GM18526 (cell line): ENCODE measurements around the gene SEL1L2.

Experiments
- POLR2A ChIP-seq: IDR thresholded peaks from 3 replicates; pipeline ENCODE4 v1.6.1; 2011; ENCODE audit not compliant: insufficient read length; ENCODE audit errors: extremely low read depth

Gene SEL1L2

DNA sequence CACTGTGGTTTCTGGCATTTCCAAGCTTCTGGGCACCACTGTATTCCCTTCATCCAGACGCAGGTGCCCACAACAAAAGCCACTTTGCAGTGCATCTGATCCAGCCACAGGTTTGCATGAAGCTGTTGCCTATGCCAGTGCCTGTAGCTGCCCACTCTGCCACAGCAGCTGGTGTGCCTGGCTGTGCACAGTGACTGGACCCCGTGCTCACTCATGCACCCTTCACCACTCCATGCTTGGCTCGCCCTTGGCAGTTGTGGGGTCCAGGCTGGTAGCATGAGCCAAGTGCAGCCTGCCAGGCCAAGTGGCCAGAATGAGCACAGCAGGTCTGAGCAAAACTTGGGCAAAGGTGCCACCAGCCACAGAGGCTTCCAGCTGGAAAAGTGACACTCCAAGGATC lies 42.7 kb downstream of the SEL1L2 start:
- TF ChIP-seq POLR2A, result no peak

DNA sequence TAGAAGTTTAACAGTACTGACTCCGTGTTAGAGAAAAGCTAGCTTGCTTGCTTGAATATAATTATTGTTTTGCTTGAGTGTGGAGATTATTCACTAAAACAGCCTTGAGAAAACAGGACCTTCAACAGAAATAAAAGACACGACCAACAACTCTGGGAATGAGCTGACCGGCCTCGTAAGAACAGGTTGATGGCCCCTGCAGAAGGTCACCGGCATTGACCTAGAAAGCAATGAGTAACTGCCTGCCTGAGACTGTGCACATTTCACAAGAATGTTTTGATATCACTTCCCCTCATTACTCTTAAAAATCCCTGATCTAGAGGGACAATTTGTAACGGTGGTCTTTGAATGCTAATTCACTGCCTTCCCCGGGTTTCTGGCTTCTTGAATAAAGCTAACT lies 49.4 kb downstream of the SEL1L2 start:
- TF ChIP-seq POLR2A, result no peak

DNA sequence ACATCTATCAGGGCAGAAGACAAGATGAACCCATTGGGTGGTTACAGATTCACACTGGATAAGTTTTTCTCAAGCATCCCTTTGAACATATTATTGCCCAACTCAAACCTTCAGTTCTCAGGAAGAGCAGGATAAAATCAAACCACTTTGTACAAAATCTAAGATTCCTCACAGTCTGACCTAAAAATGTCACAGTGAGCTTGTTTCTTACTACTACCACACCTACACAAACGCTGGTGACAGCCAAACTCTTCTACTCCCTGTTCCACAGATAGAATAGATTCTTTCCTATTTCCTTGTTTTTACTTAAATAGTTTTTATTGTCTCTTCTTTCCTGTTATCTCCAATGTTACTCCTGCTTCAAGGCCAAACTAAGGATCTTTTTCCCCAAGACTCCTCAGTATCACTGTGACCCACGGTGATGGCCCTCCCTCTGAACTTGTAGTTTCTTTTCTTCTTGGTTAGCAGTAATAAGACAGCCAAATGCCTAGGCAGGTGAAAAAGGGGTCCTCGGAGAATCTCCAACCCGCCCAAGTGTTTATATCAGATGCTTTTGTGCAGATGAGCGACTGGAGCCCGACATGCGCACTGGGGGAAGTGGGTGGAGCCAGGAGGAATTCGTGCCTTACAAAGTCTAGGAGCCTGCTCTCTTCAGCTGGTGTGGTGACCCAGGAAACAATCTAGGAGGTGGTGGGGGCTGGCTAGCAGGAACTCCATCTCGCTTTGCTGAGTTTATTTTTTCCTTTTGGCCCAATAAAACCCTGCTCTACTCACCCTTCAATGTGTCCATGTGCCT lies 53.4 kb downstream of the SEL1L2 start:
- no peak for TF ChIP-seq POLR2A

DNA sequence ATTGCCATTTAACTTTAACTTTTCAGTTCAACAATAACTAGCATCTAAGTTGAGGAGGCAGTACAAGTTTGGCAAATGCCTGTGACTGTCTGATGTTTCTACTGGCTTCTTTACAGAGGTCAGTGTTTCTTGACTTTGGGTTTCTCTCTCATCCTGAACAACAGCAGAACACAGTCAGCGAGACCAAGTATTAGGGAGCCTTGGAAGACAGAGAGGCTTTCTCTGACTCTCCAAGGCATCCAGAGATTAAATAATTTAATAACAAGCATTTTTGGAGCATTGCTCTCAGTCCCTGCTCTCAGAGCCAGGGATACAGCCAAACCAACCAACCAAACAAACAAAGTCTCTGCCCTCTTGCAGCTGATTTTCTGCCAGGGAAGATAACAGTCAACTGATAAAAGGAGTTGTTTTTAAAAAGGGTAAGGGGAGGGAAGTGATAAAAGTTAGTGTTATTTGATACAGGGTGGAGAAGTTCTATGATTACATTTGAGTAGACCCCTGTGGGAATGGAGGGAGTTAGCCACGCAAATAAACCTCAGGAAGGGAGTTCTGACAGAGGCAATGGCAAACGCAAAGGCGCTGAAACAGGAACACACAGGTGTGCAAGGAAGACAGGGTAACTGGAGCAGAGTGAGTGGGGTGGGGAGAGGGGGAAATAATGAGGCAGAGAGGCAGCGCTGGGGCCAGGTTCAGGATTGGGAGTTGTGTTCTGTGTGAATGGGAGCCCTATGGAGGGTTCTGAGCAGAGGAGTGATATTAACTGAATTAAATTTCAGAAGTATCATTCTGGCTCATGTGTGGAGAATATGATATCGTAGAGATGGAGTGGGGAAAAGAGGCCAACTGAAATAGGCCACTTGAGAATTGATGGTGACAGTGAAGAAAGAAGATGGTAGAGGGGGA lies 55.2 kb downstream of the SEL1L2 start:
- no peak for TF ChIP-seq POLR2A

DNA sequence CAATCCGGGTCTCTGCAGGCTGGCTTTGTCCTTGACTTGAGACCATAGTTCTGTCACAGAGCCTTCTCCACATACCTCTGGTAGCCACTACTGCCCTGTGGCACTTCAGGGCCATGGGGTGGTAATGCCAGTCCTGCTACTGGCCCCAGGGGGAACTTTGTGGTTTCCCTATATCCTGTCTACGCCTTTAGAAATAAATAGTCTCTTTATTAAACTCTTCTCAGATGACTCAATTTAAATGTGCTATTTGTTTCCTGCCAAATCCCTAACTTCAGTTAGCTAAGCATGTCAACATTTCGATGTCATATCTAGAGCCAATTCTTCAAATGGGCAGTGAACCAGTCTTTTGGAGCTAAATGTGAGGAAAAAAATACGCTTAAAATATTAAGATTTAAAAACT lies 60.1 kb downstream of the SEL1L2 start:
- no peak for TF ChIP-seq POLR2A

DNA sequence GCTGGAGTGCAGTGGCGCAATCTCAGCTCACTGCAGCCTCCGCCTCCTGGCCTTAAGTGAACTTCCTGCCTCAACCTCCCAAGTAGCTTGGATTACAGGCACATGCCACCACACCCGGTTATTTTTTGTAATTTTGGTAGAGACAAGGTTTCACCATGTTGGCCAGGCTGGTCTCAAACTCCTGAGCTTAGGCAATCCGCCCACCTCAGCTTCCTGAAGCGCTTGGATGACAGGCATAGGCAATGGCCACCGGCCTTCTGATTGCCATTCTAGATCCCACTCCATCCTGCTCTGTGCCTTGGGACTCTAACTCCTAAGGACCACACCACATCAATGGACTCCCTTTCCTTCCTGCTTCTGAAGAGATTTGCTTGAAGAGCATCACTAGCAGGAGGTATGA lies 60.6 kb downstream of the SEL1L2 start:
- no peak for TF ChIP-seq POLR2A

DNA sequence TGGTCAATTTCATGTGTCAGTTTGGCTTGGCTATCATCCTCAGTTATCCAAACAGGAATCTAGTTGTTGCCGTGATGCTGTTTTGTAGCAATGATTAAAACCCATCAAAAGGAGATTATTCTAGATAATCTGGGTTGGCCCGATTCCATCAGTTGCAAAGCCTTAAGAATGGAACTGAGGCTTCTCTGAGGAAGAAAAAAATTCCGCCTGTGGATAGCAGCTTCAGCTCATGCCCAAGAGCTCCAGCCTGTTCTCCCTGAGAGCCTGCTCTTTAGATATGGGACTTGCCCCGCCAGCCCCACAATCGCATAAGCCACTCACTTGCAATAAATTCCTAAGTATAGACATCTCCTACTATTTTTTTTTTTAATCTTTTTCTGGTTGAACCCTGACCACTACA lies 61.5 kb downstream of the SEL1L2 start:
- TF ChIP-seq POLR2A, result no peak

DNA sequence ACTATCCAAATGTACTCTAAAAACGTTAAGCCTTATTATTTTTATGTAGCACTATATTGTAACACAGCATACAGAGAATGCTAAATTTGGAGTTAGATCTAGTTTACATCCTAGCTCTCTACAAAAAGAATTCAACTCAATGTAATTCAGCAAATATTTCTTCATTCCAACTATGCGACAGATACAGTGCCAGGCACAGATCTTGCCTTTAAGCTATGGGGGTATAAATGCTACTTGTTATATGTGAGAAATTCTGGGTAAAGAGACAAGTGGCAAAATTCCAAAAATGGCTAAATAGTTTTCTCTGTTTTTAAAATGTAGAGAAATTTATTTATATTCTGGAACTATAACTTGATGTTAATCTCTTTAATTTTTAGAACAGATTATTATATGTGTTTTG lies 63.2 kb downstream of the SEL1L2 start:
- TF ChIP-seq POLR2A, result no peak

DNA sequence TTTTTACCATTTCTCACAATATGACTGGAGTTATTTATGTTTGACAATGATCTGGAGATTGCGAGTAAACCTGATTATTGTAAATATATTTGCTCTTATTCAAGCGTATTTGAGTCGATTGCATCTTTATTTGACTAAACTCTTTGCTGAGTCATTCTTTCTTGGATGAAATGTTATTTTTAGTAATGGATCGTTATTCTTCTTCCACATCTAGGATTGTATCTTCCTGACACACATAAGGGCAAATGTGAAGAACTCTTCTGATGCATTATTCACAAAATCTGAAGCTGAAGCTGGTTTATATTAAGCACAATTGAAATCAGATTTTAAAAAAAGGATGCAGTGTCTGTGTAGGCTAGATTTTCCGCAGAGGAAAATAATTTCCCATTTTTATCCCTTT lies 68.2 kb downstream of the SEL1L2 start:
- no peak for TF ChIP-seq POLR2A

DNA sequence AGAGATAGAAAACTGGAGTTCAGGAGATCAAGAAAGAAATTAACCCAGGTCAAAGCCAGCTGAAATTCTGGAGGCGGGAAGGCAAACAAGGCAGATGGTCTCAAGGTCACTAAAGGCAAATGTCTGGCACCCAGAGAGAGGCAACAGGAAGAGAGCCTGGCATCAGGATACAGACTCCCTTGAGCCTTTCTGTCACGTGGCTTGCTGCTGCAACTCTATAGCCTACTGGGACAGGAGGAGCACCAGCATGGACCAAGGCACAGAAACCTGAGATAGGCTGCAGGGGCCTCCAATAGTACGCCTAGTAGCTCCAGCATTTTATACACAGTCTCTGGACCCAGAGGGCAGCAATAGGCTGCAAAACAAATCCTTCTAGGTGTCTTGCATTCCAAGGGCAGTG lies 75.1 kb downstream of the SEL1L2 start:
- TF ChIP-seq POLR2A, result no peak

DNA sequence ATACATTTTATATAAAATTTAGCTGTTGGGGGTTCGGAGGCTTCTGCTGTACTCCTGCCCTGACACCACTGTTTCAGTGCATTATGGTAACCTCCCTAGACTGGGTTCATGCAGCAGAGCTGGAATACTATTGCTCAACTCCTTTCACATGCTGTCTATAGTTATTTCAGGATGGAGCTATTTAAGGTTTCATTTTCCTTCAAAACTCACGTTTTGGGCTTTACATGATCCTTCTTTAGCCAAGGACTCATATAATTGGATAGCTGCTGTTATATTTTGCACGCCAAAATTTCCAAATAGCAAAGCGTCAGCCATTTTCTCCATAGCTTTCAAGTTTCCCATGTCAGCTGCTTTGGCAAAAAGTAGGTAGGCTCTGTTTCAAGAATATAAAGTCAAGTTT lies 76.8 kb downstream of the SEL1L2 start:
- no peak for TF ChIP-seq POLR2A

DNA sequence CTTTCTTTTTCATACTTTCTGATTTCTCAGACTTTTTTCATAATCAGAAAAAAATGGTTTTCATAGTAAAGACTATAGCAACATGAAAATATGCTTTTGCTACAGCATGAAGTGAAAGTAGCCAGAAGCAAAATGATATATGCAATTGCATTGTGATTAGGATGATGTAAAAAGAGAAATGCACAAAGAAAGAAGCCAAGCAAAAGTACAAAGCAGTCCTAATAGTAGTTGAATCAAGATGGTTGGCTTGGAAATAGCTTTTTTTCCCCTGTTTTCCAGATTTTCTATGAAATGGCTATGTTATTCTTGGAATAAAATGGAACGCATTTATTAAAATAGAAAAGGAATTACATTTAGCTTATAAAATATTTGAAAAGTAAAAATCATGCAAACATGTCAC lies 77.3 kb downstream of the SEL1L2 start:
- TF ChIP-seq POLR2A, result no peak

DNA sequence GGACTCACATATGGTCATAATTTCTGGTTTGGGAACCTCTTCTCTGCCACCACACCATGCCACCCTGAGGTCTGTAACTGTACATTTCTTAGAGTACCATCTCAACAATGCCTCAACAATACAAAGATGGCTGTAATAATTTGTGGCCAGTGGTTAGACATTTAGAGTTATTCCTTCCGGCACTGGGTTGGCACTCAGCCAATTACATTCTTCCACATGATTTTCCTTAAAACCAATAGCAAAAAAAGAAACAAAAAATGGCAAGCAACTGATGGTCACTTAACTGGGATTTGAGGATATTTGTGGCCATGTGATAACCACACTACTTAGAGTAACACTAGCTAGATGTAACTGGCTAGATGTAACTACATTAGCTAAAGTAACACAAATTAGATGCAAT lies 79.9 kb downstream of the SEL1L2 start:
- no peak for TF ChIP-seq POLR2A

DNA sequence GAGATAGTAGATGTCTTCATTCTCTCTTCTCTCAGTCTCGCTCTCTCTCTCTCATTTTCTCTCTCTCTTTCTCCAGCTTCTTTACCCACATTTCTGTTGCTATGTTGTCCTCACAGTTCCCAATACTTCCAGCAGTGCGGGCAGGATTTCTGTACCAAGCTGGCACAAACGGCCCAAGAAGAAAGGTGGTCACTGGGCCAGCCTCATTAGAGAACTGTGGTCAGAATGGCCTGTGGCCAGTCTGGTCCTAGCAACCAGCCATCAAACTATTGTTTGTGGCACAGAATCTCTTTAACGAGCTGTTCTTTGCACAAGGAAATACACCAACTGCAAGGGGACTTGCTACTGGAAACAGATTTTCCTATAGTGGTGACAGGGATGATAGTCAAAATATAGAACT lies 81.3 kb downstream of the SEL1L2 start:
- TF ChIP-seq POLR2A, result no peak

DNA sequence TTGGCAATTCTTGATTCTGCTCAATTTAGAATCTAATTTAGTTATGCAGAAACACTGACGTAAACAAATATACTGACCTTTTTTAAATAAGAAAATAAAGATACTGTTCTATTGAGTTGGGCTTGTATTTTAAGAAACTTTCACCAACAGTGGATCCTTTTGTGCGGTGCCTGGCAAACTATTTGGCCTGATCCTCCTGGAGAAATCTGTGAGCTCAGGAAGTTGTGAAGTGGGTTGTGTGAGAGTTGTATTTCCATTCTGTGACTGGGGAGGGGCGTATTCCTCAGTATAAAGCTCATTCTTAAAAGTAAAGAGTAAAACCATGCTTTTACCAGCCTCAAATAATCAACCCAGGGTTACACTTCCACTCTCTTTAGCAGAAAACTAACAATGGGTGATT lies 85.6 kb downstream of the SEL1L2 start:
- TF ChIP-seq POLR2A, result no peak

DNA sequence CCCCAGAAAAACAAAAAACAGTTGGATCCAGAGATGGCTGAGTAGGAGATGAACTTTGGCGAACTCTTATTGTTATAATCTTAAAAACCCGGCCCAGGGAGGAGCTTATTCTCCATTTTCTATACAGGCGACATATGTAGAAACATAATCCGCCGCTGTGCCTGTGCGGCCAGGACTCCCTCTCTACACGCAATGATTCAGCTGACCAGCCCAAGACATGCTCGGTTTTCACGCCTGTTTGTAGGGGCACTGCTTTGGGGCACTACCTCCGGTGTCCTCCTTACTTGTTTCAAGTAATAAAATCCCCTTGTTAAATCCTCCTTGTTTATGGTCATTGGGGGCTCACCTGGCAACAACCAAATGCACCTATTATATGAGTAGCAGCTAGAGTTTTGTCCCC lies 89.9 kb downstream of the SEL1L2 start:
- TF ChIP-seq POLR2A, result no peak

DNA sequence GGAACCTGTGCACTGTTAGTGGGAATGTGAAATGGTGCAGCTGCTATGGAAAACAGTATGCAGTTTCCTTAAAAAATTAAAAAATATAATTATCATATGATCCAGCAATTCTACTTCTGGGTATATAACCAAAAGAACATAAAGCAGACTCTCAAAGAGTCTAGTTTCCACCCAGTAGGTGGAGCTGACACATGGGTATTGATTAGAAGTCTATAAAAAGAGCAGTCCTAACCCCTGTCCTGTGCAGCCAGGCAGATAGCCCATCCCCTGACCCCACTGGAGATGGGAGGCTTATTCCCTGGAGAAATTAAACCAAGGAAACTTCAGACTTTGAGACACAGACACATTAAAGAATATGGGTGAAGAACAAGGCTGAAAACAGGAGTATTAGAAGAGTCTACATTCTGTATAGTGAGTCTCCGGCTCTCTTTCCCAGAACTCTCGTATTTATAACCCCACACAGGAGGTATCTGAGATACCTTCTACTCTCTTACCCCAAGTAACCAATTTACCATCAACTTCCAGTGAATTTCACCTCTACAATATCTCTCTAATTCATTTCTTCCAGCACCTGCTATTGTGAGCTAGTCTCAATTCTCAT lies 92.3 kb downstream of the SEL1L2 start:
- TF ChIP-seq POLR2A, result no peak

DNA sequence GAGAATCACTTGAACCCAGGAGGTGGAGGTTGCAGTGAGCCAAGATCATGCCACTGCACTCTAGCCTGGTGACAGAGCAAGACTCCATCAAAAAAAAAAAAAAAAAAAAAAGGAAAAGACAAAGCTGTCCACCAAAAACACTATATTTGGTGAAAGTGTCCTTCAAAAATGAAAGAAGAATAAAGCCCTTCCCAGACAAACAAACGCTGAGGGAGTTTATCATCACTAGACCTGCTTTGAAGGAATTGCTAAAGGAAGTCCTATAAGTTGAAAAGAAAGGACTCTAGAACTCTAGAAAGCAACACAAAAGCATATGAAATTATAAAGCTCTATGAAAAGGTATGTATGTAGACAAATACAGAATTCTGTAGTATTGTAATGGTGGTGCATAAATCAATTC lies 98.8 kb downstream of the SEL1L2 start:
- TF ChIP-seq POLR2A, result no peak
